HG02763 (cell line): Measurements from ENCODE around the gene GNGT2.
A peak's percentile ranks its signal among the peaks of the same experiment; 100 is the strongest.

Source experiments
- ATAC-seq: cut with Tn5 transposase; IDR thresholded peaks from one replicate; pipeline ENCODE4 v1.9.1; 2021; ENCODE audit warnings: mild to moderate bottlenecking, moderate library complexity; ENCODE audit not compliant: unreplicated experiment

The GNGT2 gene

GRCh38 chr17:49210158-49211029 lies at the start of gene GNGT2, which contains the start of gene ABI3:
GNGT2 (minus strand) TSS chr17:49210574; CDS start chr17:49207422, 3,152 bp downstream.
ABI3 (plus strand) TSS chr17:49210707; CDS start chr17:49210725, 18 bp downstream.
- ATAC-seq, result peak; percentile 79

GRCh38 chr17:49259663-49260010 lies 49.3 kb upstream of the GNGT2 start:
- no peak for ATAC-seq

DNA sequence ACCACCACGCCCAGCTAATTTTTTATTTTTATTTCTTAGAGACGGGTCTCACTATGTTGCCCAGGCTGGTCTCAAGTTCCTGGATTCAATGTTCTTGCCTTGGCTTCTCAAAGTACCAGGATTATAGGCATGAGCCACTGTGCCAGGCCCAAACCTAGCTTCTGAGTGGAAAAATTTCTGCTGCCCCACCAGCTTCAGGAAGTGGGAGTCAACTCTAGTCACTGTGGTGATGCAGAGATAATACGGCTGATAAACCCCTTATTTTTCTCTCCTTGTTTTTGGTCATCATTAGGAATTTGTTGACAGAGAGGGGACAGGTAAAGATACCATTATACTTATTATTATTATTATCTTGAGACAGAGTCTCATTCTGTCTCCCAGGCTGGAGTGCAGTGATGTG lies 48.0 kb upstream of the GNGT2 start:
- ATAC-seq, result no peak

GRCh38 chr17:49255125-49255524 lies 44.8 kb upstream of the GNGT2 start:
- ATAC-seq, result no peak

GRCh38 chr17:49254066-49254465 lies 43.7 kb upstream of the GNGT2 start:
- ATAC-seq, result no peak

DNA sequence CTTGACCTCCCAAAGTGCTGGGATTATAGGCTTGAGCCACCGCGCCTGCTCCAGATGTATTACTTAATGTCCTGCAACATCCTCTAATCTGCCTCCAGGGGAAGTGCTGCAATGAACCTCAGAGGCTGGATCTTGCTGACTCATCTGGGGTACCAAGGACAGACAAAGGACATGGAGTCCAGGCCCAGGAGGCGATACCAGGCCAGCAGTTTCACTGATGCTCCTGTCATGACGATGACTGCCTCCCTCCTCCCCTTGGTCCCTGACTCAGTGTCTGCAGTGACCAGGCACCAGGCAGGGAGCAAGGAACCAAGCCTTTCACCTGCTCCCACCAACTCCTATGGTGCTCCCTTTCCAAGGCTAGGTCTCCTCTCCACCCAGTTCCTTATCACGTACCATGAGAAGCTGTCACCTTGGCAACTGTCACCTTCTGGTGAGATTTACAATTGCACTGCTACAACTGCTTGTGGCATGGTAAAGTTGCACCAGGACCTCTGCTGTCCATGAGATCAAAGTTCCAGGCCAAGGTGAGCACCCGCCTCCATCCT lies 41.8 kb upstream of the GNGT2 start:
- ATAC-seq, result no peak

DNA sequence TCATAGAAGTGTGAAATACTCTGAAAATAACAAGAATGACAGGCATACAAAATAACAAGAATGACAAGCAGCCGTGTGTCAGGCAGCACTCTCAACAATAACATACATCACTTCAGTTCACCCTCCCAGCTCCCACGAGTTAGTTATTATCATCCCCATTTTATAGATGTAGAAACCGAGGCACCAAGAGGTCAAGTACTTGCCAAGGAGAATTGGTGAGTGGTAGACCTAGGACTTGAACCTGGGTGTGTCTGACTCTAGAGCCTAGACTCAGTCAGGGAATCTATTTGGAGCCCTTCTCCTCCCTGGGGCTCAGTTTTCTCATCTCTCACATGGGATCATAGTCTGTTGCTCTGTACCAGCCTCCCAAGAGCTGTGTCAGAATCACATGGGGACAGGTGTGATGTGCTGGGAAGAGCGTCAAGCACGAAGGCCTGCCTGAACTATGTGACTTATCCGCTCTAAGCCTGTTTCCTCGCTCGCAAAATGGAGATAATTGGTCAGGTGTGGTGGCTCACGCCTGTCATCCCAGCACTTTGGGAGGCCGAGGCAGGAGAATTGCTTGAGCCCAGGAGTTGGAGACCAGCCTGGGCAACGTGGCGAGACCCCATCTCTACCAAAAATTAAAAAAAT lies 39.6 kb upstream of the GNGT2 start:
- ATAC-seq, result no peak

DNA sequence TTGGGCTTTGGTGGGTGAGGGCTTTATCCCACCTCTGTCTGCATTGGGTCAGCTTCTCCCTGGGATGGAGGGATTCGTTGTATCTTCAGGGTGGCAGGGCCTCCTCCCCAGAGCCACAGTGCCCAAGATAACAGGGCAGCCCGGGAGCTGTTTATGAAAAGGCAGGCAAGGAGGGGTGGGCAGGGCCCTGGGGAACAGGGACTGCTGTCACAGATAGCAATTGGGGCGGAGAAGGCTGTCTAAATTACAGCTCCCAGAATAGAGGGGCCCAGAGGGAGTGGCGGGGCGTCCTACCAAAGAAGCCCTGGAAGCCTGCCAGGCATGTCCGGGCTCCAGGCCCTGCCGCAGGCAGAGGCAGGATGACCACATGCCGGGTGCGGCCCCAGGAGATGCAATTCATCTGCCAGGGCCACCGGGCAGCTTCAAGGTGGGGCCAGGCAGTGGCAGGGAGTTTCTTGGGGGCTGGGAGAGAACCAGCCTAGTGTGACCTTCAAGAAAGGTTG lies 39.0 kb upstream of the GNGT2 start:
- no peak for ATAC-seq

DNA sequence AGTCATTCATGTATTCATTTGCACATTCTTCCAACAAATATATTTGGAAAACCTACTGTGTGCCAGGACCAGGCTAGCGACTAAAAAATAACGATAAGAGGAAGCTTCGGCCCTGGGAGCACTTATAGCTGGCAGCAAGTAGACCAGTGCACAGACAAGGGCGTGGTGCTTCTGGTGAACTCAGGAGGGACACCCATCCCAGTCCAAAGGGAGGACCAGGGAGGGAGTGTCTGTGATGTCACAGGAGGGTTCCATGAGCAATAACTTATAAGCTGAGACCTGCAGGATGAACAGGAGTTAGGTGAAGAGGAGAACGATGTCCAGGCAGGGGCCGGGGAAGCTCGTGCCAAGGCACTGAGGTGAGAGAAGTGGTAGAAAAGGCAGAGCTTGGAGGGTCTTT lies 37.6 kb upstream of the GNGT2 start:
- no peak for ATAC-seq

GRCh38 chr17:49244839-49245238 lies 34.5 kb upstream of the GNGT2 start:
- ATAC-seq, result no peak

DNA sequence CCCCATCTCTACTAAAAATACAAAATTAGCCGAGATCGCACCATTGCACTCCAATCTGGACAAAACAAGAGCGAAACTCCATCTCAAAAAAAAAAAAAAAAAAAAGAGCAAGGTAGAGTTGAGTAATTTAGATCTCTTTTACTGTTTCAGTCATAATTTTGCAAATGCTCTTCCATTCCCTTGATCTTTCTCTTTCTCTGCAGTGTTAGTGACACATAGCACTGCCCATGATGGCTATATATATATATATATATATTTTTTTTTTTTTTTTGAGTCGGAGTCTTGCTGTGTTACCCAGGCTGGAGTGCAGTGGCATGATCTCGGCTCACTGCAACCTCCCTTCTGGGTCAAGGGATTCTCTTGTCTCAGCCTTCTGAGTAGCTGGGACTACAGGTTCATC lies 32.4 kb upstream of the GNGT2 start:
- no peak for ATAC-seq

- no peak for ATAC-seq
Measured at GRCh38 chr17:49241692-49242397, 31.5 kb upstream of the GNGT2 start.

GRCh38 chr17:49241040-49241439 lies 30.7 kb upstream of the GNGT2 start:
- no peak for ATAC-seq

- no peak for ATAC-seq
Measured at GRCh38 chr17:49240619-49241018, 30.2 kb upstream of the GNGT2 start.

- ATAC-seq, result no peak
Measured at GRCh38 chr17:49239963-49240362, 29.6 kb upstream of the GNGT2 start.

DNA sequence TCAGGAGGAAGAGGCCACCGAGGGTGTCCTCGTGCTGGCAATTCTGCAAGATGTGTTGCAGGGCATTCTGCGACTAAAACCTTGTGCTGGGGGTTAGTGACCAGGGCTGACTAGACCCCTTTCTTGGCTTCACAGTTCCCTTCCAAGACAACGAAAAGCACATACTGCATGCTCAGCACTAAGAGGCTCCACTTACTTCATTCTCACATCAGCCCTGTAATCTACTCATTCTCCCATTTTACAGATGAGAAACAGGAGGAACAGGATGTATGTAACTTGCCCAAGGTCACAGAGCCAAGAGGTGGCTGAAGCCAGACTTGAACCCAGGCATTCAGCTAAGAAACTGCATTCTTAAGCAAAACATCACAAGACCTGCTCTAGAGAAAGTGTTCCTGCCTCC lies 25.5 kb upstream of the GNGT2 start:
- ATAC-seq, result no peak

DNA sequence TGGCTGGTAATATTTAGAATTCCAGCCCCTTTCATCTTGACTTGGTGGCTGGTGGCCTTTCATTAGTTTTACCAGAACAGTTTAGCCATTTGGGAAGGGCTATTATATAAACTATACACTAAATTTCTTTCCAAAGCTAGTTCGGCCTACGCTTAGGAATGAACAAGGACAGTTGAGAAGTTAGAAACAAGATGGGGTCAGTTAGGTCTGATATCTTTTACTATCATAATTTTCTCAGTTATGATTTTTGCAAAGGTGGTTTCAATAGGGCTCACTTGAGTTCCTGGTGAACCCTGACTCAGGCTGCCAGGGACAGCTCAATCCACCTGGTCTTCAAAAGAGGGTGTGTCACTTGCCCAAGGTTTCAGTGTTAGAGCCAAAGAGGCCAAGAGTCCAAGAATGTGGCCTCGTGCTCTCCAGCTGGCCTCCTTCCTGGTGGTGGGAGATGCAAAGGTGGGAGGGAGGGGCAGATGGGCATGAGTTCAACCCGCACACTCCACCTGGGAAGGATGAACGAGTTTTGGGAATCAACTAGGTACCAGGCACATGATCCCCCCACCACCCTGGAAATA lies 24.2 kb upstream of the GNGT2 start:
- no peak for ATAC-seq

- no peak for ATAC-seq
Measured at GRCh38 chr17:49231563-49231894, 21.2 kb upstream of the GNGT2 start.

DNA sequence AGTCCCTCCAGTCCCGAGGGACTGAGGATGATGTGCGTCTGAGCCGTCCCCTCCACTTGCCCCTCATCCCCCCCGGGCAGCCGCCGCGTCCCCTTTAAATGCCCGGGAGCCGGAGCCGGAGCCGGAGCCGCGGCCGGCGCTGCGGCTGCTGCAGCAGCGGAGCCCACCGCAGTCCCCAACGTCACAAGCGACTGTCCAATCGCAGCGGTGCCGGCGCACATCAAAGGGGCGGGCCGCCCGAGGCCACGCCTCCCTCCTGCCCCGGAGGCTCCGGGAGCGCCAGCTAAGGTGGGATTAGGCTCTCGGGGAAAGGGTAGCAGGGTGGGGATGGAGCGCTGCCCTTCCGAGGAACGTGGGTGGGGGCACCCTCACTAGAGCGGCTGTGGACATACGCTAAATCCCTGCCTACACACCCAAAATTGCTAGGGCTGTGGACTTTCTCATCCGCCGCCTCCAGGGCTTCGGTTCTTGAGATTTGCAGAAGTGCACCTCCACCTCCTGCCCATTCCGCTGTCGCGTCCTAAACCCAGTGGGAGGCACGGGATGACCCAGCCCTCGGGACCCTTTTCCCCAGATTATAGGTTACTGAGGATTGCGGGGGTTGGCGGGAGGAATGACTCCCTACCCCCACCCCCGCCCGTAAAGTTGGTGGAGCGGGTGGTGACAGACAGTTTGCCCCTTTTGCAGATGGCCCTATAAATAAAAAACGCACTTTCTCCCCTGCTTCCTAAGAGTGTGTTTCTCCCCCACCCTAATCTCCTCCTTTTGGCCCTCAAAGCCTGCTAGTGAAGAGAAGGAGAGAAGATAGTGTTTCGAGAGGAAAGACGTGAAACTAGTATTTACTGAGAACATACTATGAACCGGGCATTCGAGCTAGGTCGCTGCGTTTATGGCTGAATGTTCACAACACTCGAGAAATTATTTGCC lies 20.5 kb upstream of the GNGT2 start, which contains the start of gene PHOSPHO1:
Gene PHOSPHO1, minus strand, starts transcription at position 152 of the 927 bp plus-strand sequence. CDS start 4,096 bp downstream, outside the sequence.
- peak; percentile 85 for ATAC-seq
